ENCODE data around the gene C10orf90. TPM values are rescaled to one million over a fixed set of nuclear protein-coding genes. Genes with fewer than 3 reads are reported as not detected.
"Not testable (repeated sequence)": the region's sequence is repeated elsewhere in the genome, so short reads cannot be mapped to it uniquely, and the experiment has no call there.

The C10orf90 gene
- total RNA-seq, 1 donor from 2014 or later = not detected

GRCh38 chr10:126387931-126388911 is 282.3 kb downstream of the C10orf90 start, which contains the start of gene ADAM12:
TSS of gene ADAM12 (minus strand) at chr10:126388477. CDS start at chr10:126388145, 332 bp downstream.
- Mint-ChIP-seq H3K27ac (ENCODE audit: unreplicated experiment) (no peak within 1 kb of the TSS), H3K36me3 (ENCODE audit: unreplicated experiment) (peaks cover 12% of the 10 kb centered on the region), H3K9me3 (ENCODE audit: unreplicated experiment) (peaks cover 10% of the 10 kb centered on the region), H3K27me3 (ENCODE audit: unreplicated experiment) (peaks cover 11% of the 10 kb centered on the region), H3K4me3 (ENCODE audit: unreplicated experiment) (peak within 1 kb of the TSS; percentile 97), H3K4me1 (ENCODE audit: low read depth, unreplicated experiment) (peaks cover 19% of the 10 kb centered on the region)
- no peak for TF ChIP-seq CTCF (IDR thresholded peaks at IDR 0.05; ENCODE audit: partially characterized antibody, unreplicated experiment)
- DNase-seq = peak; percentile 49

- peaks cover 11% of the 10 kb centered on the region for H3K27me3 Mint-ChIP-seq (ENCODE audit: unreplicated experiment)
- H3K4me1 Mint-ChIP-seq (ENCODE audit: low read depth, unreplicated experiment) = peaks cover 19% of the 10 kb centered on the region
- TF ChIP-seq CTCF (IDR thresholded peaks at IDR 0.05; ENCODE audit: partially characterized antibody, unreplicated experiment) = peak; percentile 78
- peak overlapping the region; percentile 97 for H3K4me3 Mint-ChIP-seq (ENCODE audit: unreplicated experiment)
- H3K36me3 Mint-ChIP-seq (ENCODE audit: unreplicated experiment) = peaks cover 14% of the 10 kb centered on the region
- no peak overlapping the region for H3K27ac Mint-ChIP-seq (ENCODE audit: unreplicated experiment)
- peak; percentile 84 for DNase-seq
- H3K9me3 Mint-ChIP-seq (ENCODE audit: unreplicated experiment) = peaks cover 10% of the 10 kb centered on the region
These were observed 283.2 kb downstream of the C10orf90 start for GRCh38 chr10:126387041-126387921.

- no peak overlapping the region for H3K27ac Mint-ChIP-seq (ENCODE audit: unreplicated experiment)
- H3K27me3 Mint-ChIP-seq (ENCODE audit: unreplicated experiment) = peaks cover 7% of the 10 kb centered on the region
- TF ChIP-seq CTCF (IDR thresholded peaks at IDR 0.05; ENCODE audit: partially characterized antibody, unreplicated experiment) = no peak
- peaks cover 5% of the 10 kb centered on the region for H3K4me1 Mint-ChIP-seq (ENCODE audit: low read depth, unreplicated experiment)
- peaks cover 7% of the 10 kb centered on the region for H3K9me3 Mint-ChIP-seq (ENCODE audit: unreplicated experiment)
- no peak overlapping the region for H3K4me3 Mint-ChIP-seq (ENCODE audit: unreplicated experiment)
- H3K36me3 Mint-ChIP-seq (ENCODE audit: unreplicated experiment) = peaks cover 4% of the 10 kb centered on the region
- DNase-seq = no peak
These were observed 286.1 kb downstream of the C10orf90 start for GRCh38 chr10:126384269-126384873.

- TF ChIP-seq CTCF (IDR thresholded peaks at IDR 0.05; ENCODE audit: partially characterized antibody, unreplicated experiment) = no peak
- H3K27me3 Mint-ChIP-seq (ENCODE audit: unreplicated experiment) = no peaks in the 10 kb centered on the region
- H3K4me1 Mint-ChIP-seq (ENCODE audit: low read depth, unreplicated experiment) = no peaks in the 10 kb centered on the region
- H3K9me3 Mint-ChIP-seq (ENCODE audit: unreplicated experiment) = no peaks in the 10 kb centered on the region
- H3K27ac Mint-ChIP-seq (ENCODE audit: unreplicated experiment) = no peak overlapping the region
- no peak overlapping the region for H3K4me3 Mint-ChIP-seq (ENCODE audit: unreplicated experiment)
- H3K36me3 Mint-ChIP-seq (ENCODE audit: unreplicated experiment) = peaks cover 9% of the 10 kb centered on the region
- no peak for DNase-seq
These were observed 290.0 kb downstream of the C10orf90 start for GRCh38 chr10:126380352-126381076.

- H3K4me1 Mint-ChIP-seq (ENCODE audit: low read depth, unreplicated experiment); H3K27me3 Mint-ChIP-seq (ENCODE audit: unreplicated experiment); H3K9me3 Mint-ChIP-seq (ENCODE audit: unreplicated experiment); H3K4me3 Mint-ChIP-seq (ENCODE audit: unreplicated experiment); H3K27ac Mint-ChIP-seq (ENCODE audit: unreplicated experiment); DNase-seq: not testable (repeated sequence)
- H3K36me3 Mint-ChIP-seq (ENCODE audit: unreplicated experiment) = peaks cover 22% of the 10 kb centered on the region
These were observed 291.3 kb downstream of the C10orf90 start for GRCh38 chr10:126379166-126379565.

Data from glutamatergic neuron (in vitro differentiated cells).